Testis (tissue), 5 donors: ENCODE data around the gene RRAGB. TPM values are rescaled to one million over a fixed set of nuclear protein-coding genes. Genes with fewer than 3 reads are reported as not detected.
"Not testable (repeated sequence)": the region's sequence is repeated elsewhere in the genome, so short reads cannot be mapped to it uniquely, and the experiment has no call there.

Source experiments
- DNase-seq: peaks from one replicate; pipeline ENCODE4 v3.0.0-alpha.2; 2019
- H3K27ac ChIP-seq, 2 donors: fragments of 200-600 bp; sonication (generic); one replicate each; pipeline ENCODE4 v1.5.1; 2019
- H3K27me3 ChIP-seq: fragments of 200-600 bp; sonication (generic); one replicate; pipeline ENCODE4 v1.5.1; 2019
- H3K36me3 ChIP-seq: fragments of 200-600 bp; sonication (generic); one replicate; pipeline ENCODE4 v1.5.1; 2017; ENCODE audit warnings: low read depth; ENCODE audit errors: missing control alignments
- H3K4me1 ChIP-seq: fragments of 200-600 bp; sonication (generic); one replicate; pipeline ENCODE4 v1.5.1; 2019
- H3K4me3 ChIP-seq, 2 donors: fragments of 200-600 bp; sonication (generic); one replicate each; pipeline ENCODE4 v1.5.1; 2017 to 2019
- H3K9me3 ChIP-seq: fragments of 200-600 bp; sonication (generic); one replicate; pipeline ENCODE4 v1.5.1; 2017
- CTCF ChIP-seq, 3 experiments: fragments of 450-650 bp in 2 of 3; fragments of 200-600 bp in 1 of 3; sonication (generic) in 1 of 3; IDR thresholded peaks; one replicate each; pipeline ENCODE4 v1.5.1; 2016 to 2019; ENCODE audit warnings: antibody characterized with exemption in 3 of 3, mild to moderate bottlenecking in 2 of 3, moderate library complexity in 1 of 3
- POLR2A ChIP-seq: fragments of 450-650 bp; IDR thresholded peaks from one replicate; pipeline ENCODE4 v1.6.1; 2017; ENCODE audit warnings: antibody characterized with exemption, mild to moderate bottlenecking, moderate library complexity
- WGBS, 2 donors: methylation state at CpG; one replicate each; pipeline ENCODE4 v1.1.5; 2018; 5-methylcytosine and 5-hydroxymethylcytosine counted together
- intact Hi-C: fragments of 100-400 bp; cut with DNase I; formaldehyde crosslinking; loops from one replicate; pipeline ENCODE4 v1.15.1; 2023; ENCODE audit warnings: low total_unique reads
- long read RNA-seq, 2 donors: transcript quantifications; one replicate each; lab custom pipeline, GENCODE V29; 2026
- polyA plus RNA-seq: library from polyadenylated mRNA; stranded (reverse); fragments of 350-450 nt; fragmentation: Illumina TruSeq; extraction: RNeasy Lipid Tissue Mini Kit (QIAGEN cat#74804); gene quantifications from one replicate; pipeline ENCODE4 v1.2.3, GENCODE V29; 2014; ENCODE audit warnings: low read depth, low replicate concordance; ENCODE audit not compliant: insufficient read depth
- total RNA-seq, 2 donors: library from RNA; depleted of rRNA; stranded (reverse); fragments of >200 nt; gene quantifications; one replicate each; pipeline ENCODE4 v1.2.3, GENCODE V29; 2016

Gene RRAGB
- total RNA-seq (10 to 100 TPM; 33.2 to 33.6 TPM), polyA plus RNA-seq (25.0 TPM)
- long read RNA-seq, donor 1, partial matches to known transcripts = 0 of 8 reads
- long read RNA-seq, donor 1, other reads (novel, unspliced or antisense) = 0 of 8 reads
- long read RNA-seq, donor 2, partial matches to known transcripts = 0 of 4 reads
- long read RNA-seq, donor 2, other reads (novel, unspliced or antisense) = 0 of 4 reads

GRCh38 chrX:55717521-55718497 lies at the start of gene RRAGB:
RRAGB (plus strand) TSS chrX:55717749; CDS start chrX:55718328, 579 bp downstream.
- WGBS, 2 donors = 0 to 2% methylated on average over 26 to 41 of the region's 46 CpGs
- Histone ChIP-seq H3K36me3 (no peaks in the 10 kb centered on the region), H3K4me1 (no peaks in the 10 kb centered on the region), H3K4me3 (peak within 1 kb of the TSS; percentile 66 to 73), H3K27me3 (no peaks in the 10 kb centered on the region), H3K9me3 (no peaks in the 10 kb centered on the region), H3K27ac (peak within 1 kb of the TSS; percentile 86 to 93)
- DNase-seq = peak; percentile 97
- no peak for TF ChIP-seq POLR2A
- peak; percentile 41 to 48 (median 43) for TF ChIP-seq CTCF (IDR thresholded peaks at IDR 0.05)
- intact Hi-C loops = no loop called here

- H3K4me3 ChIP-seq = no peak overlapping the region
- no peak overlapping the region for H3K27ac ChIP-seq
- no peaks in the 10 kb centered on the region for H3K36me3 ChIP-seq
- intact Hi-C loops = no loop called here
- H3K4me1 ChIP-seq = no peaks in the 10 kb centered on the region
- H3K27me3 ChIP-seq = no peaks in the 10 kb centered on the region
- H3K9me3 ChIP-seq = no peaks in the 10 kb centered on the region
- no peak for DNase-seq
- no peak for TF ChIP-seq CTCF (IDR thresholded peaks at IDR 0.05)
- no peak for TF ChIP-seq POLR2A
- 47 to 75% methylated on average over 1 of the region's 1 CpG for WGBS, 2 donors
Observed at GRCh38 chrX:55668084-55668483, 49.5 kb upstream of the RRAGB start.

- H3K4me1 ChIP-seq, DNase-seq, H3K27ac ChIP-seq, intact Hi-C loops, H3K27me3 ChIP-seq, H3K9me3 ChIP-seq, H3K4me3 ChIP-seq, H3K36me3 ChIP-seq: not testable (repeated sequence)
- whole genome bisulfite sequencing, 2 donors = 77% methylated on average over 9 of the region's 10 CpGs; no CpG with 5 or more reads in 1 of the 2 donors
Observed at GRCh38 chrX:55688579-55688978, 29.0 kb upstream of the RRAGB start.

GRCh38 chrX:55695227-55696018 lies 22.1 kb upstream of the RRAGB start:
- H3K36me3 ChIP-seq = no peaks in the 10 kb centered on the region
- 46 to 56% methylated on average over 2 to 5 of the region's 5 CpGs for WGBS, 2 donors
- no peaks in the 10 kb centered on the region for H3K27me3 ChIP-seq
- no peak for DNase-seq
- TF ChIP-seq POLR2A (no peak), CTCF (IDR thresholded peaks at IDR 0.05) (no peak)
- H3K4me3 ChIP-seq = no peak overlapping the region
- H3K9me3 ChIP-seq = no peaks in the 10 kb centered on the region
- H3K27ac ChIP-seq = no peak overlapping the region
- no peaks in the 10 kb centered on the region for H3K4me1 ChIP-seq
- intact Hi-C loops = no loop called here

GRCh38 chrX:55697381-55697780 lies 20.2 kb upstream of the RRAGB start:
- Histone ChIP-seq H3K4me1 (no peaks in the 10 kb centered on the region), H3K4me3 (no peak overlapping the region), H3K9me3 (no peaks in the 10 kb centered on the region), H3K27ac (no peak overlapping the region), H3K27me3 (no peaks in the 10 kb centered on the region), H3K36me3 (no peaks in the 10 kb centered on the region)
- intact Hi-C loops = no loop called here
- WGBS, 2 donors = 43 to 58% methylated on average over 1 of the region's 1 CpG
- DNase-seq = no peak
- no peak for TF ChIP-seq POLR2A
- no peak for TF ChIP-seq CTCF (IDR thresholded peaks at IDR 0.05)
